C4-2B (cell line): ENCODE measurements around the gene NT5C1B.
"Not testable (repeated sequence)": the region's sequence is repeated elsewhere in the genome, so short reads cannot be mapped to it uniquely, and the experiment has no call there.

Experiments used
- H3K27ac ChIP-seq: fragments of 450-650 bp; 2 replicates; pipeline ENCODE4 v1.5.1; 2017
- CTCF ChIP-seq: fragments of 450-650 bp; conservative IDR thresholded peaks from 2 replicates; pipeline ENCODE4 v1.5.1; 2017; ENCODE audit warnings: mild to moderate bottlenecking
- ZFX ChIP-seq: fragments of 450-650 bp; IDR thresholded peaks from 2 replicates; pipeline ENCODE4 v1.6.1; 2017

NT5C1B gene

GRCh38 chr2:18589354-18589753 is at the start of gene NT5C1B:
Gene NT5C1B (minus strand): TSS chr2:18589569. CDS start chr2:18589468, 101 bp downstream.
- no peak within 1 kb of the TSS for H3K27ac ChIP-seq
- TF ChIP-seq ZFX (no peak), CTCF (no peak)

GRCh38 chr2:18637196-18637595 is 47.8 kb upstream of the NT5C1B start:
- no peak overlapping the region for H3K27ac ChIP-seq
- TF ChIP-seq CTCF, result no peak
- no peak for TF ChIP-seq ZFX

GRCh38 chr2:18632699-18633098 is 43.3 kb upstream of the NT5C1B start:
- H3K27ac ChIP-seq, result not testable (repeated sequence)

- TF ChIP-seq CTCF, result no peak
- TF ChIP-seq ZFX, result no peak
- H3K27ac ChIP-seq, result no peak overlapping the region
Measured at GRCh38 chr2:18630941-18631340, 41.6 kb upstream of the NT5C1B start.

- H3K27ac ChIP-seq, result no peak overlapping the region
- TF ChIP-seq ZFX, result no peak
- no peak for TF ChIP-seq CTCF
Measured at GRCh38 chr2:18630541-18630940, 41.2 kb upstream of the NT5C1B start.

- TF ChIP-seq CTCF (no peak), ZFX (no peak)
- H3K27ac ChIP-seq, result no peak overlapping the region
Measured at GRCh38 chr2:18630101-18630500, 40.7 kb upstream of the NT5C1B start.

GRCh38 chr2:18626958-18627650 is 37.7 kb upstream of the NT5C1B start:
- no peak overlapping the region for H3K27ac ChIP-seq
- TF ChIP-seq ZFX, result no peak
- no peak for TF ChIP-seq CTCF

- TF ChIP-seq CTCF (no peak), ZFX (no peak)
- no peak overlapping the region for H3K27ac ChIP-seq
Measured at GRCh38 chr2:18626256-18626668, 36.9 kb upstream of the NT5C1B start.
